ENCODE measurements around the gene MAGEF1. TPM values are rescaled to one million over a fixed set of nuclear protein-coding genes. Genes with fewer than 3 reads are reported as not detected.
A peak's percentile ranks its signal among the peaks of the same experiment; 100 is the strongest.

Gene MAGEF1
- total RNA-seq, 1 donor: 23.7 TPM

- peak; percentile 19 for TF ChIP-seq CTCF (IDR thresholded peaks at IDR 0.05; ENCODE audit: insufficient read depth, low read depth, low read length)
- peak; percentile 97 for DNase-seq (ENCODE audit: low read depth)
- peak overlapping the region; percentile 7 for H3K4me3 ChIP-seq (ENCODE audit: low read depth, low read length)
Observed at GRCh38 chr3:184757022-184757651, 45.3 kb upstream of the MAGEF1 start.

- DNase-seq (ENCODE audit: low read depth): no peak
- H3K4me3 ChIP-seq (ENCODE audit: low read depth, low read length): no peak overlapping the region
- TF ChIP-seq CTCF (IDR thresholded peaks at IDR 0.05; ENCODE audit: insufficient read depth, low read depth, low read length): no peak
Observed at GRCh38 chr3:184756151-184757021, 44.5 kb upstream of the MAGEF1 start.

- no peak overlapping the region for H3K4me3 ChIP-seq (ENCODE audit: low read depth, low read length)
- no peak for DNase-seq (ENCODE audit: low read depth)
- TF ChIP-seq CTCF (IDR thresholded peaks at IDR 0.05; ENCODE audit: insufficient read depth, low read depth, low read length): no peak
Observed at GRCh38 chr3:184755315-184755731, 43.5 kb upstream of the MAGEF1 start.

- TF ChIP-seq CTCF (IDR thresholded peaks at IDR 0.05; ENCODE audit: insufficient read depth, low read depth, low read length): no peak
- no peak for DNase-seq (ENCODE audit: low read depth)
Observed at GRCh38 chr3:184752361-184752760, 40.5 kb upstream of the MAGEF1 start.

GRCh38 chr3:184751204-184752040 lies 39.6 kb upstream of the MAGEF1 start:
- no peak overlapping the region for H3K4me3 ChIP-seq (ENCODE audit: low read depth, low read length)
- no peak for TF ChIP-seq CTCF (IDR thresholded peaks at IDR 0.05; ENCODE audit: insufficient read depth, low read depth, low read length)
- peak; percentile 47 for DNase-seq (ENCODE audit: low read depth)

More at GRCh38 chr3:184752361-184752760, 40.5 kb upstream of the MAGEF1 start:
- H3K4me3 ChIP-seq (ENCODE audit: low read depth, low read length): no peak overlapping the region

- no peak for TF ChIP-seq CTCF (IDR thresholded peaks at IDR 0.05; ENCODE audit: insufficient read depth, low read depth, low read length)
- DNase-seq (ENCODE audit: low read depth): no peak
- H3K4me3 ChIP-seq (ENCODE audit: low read depth, low read length): no peak overlapping the region
Observed at GRCh38 chr3:184750349-184751083, 38.7 kb upstream of the MAGEF1 start.
